Liver (tissue), 9 donors: ENCODE results near the gene GNB1. TPM values are rescaled to one million over a fixed set of nuclear protein-coding genes. Genes with fewer than 3 reads are reported as not detected.

Experiments used
- DNase-seq: peaks from one replicate; pipeline ENCODE4 v3.0.0-alpha.2; 2017; ENCODE audit warnings: low spot score
- H3K27ac ChIP-seq, 2 donors: one replicate each; pipeline ENCODE4 v1.7.0; 2013; ENCODE audit warnings: inconsistent platforms in 2 of 2, low read length in 2 of 2, control low read depth in 1 of 2, low read depth in 1 of 2, mild to moderate bottlenecking in 1 of 2
- H3K27me3 ChIP-seq, 4 donors: one replicate each; pipeline versions ENCODE4 v1.6.1 to v1.7.0; 2013; ENCODE audit warnings: low read length in 3 of 4, inconsistent platforms in 1 of 4, mild to moderate bottlenecking in 1 of 4, moderate library complexity in 1 of 4; ENCODE audit not compliant: control insufficient read depth in 4 of 4, insufficient read depth in 4 of 4
- H3K36me3 ChIP-seq, 4 donors: one replicate each; pipeline versions ENCODE4 v1.6.1 to v1.7.0; 2013; ENCODE audit warnings: low read length in 3 of 4, mild to moderate bottlenecking in 3 of 4, low read depth in 1 of 4, moderate library complexity in 1 of 4; ENCODE audit not compliant: control insufficient read depth in 4 of 4, insufficient read depth in 3 of 4
- H3K4me1 ChIP-seq, 4 donors: one replicate each; pipeline versions ENCODE4 v1.6.1 to v1.7.0; 2013; ENCODE audit warnings: low read length in 3 of 4, mild to moderate bottlenecking in 3 of 4, moderate library complexity in 1 of 4; ENCODE audit not compliant: control insufficient read depth in 4 of 4, insufficient read depth in 4 of 4
- H3K4me3 ChIP-seq, 3 donors: one replicate each; pipeline versions ENCODE4 v1.6.1 to v1.7.0; 2013; ENCODE audit warnings: low read length in 3 of 3, control low read depth in 1 of 3, low read depth in 1 of 3, mild to moderate bottlenecking in 1 of 3
- H3K9ac ChIP-seq, 2 donors: one replicate each; pipeline ENCODE4 v1.7.0; 2013; ENCODE audit warnings: low read length in 2 of 2, mild to moderate bottlenecking in 2 of 2, moderate library complexity in 2 of 2, control low read depth in 1 of 2, low read depth in 1 of 2
- H3K9me3 ChIP-seq, 4 donors: one replicate each; pipeline versions ENCODE4 v1.6.1 to v1.7.0; 2013; ENCODE audit warnings: low read length in 3 of 4; ENCODE audit not compliant: control insufficient read depth in 4 of 4
- EGR1 ChIP-seq, 2 donors: IDR thresholded peaks; 2 replicates each; pipeline ENCODE4 v1.6.1; 2016 to 2018; ENCODE audit warnings: antibody characterized with exemption in 2 of 2, low read depth in 2 of 2
- FOXA1 ChIP-seq: IDR thresholded peaks from 2 replicates; pipeline ENCODE4 v1.6.1; 2016; ENCODE audit warnings: antibody characterized with exemption
- FOXA2 ChIP-seq: IDR thresholded peaks from 2 replicates; pipeline ENCODE4 v1.6.1; 2016; ENCODE audit warnings: antibody characterized with exemption
- GABPA ChIP-seq, 2 donors: IDR thresholded peaks in 1 of 2; conservative IDR thresholded peaks in 1 of 2; 2 replicates each; pipeline ENCODE4 v1.6.1; 2016; ENCODE audit warnings: antibody characterized with exemption in 2 of 2, mild to moderate bottlenecking in 1 of 2, moderate library complexity in 1 of 2
- HNF4A ChIP-seq, 2 donors: conservative IDR thresholded peaks; 2 replicates each; pipeline ENCODE4 v1.6.1; 2016; ENCODE audit warnings: antibody characterized with exemption in 2 of 2, mild to moderate bottlenecking in 2 of 2
- HNF4G ChIP-seq: IDR thresholded peaks from 2 replicates; pipeline ENCODE4 v1.6.1; 2016; ENCODE audit warnings: antibody characterized with exemption
- JUND ChIP-seq, 2 donors: IDR thresholded peaks; 2 replicates each; pipeline ENCODE4 v1.6.1; 2016; ENCODE audit warnings: antibody characterized with exemption in 2 of 2
- NR2F2 ChIP-seq: IDR thresholded peaks from 2 replicates; pipeline ENCODE4 v1.6.1; 2016; ENCODE audit warnings: antibody characterized with exemption
- RAD21 ChIP-seq, 2 donors: IDR thresholded peaks; 2 replicates each; pipeline ENCODE4 v1.6.1; 2016; ENCODE audit warnings: antibody characterized with exemption in 2 of 2, mild to moderate bottlenecking in 2 of 2
- RXRA ChIP-seq, 2 donors: IDR thresholded peaks; 2 replicates each; pipeline ENCODE4 v1.6.1; 2017 to 2018; ENCODE audit warnings: antibody characterized with exemption in 2 of 2, mild to moderate bottlenecking in 1 of 2
- TAF1 ChIP-seq: conservative IDR thresholded peaks from 2 replicates; pipeline ENCODE4 v1.6.1; 2016; ENCODE audit warnings: antibody characterized with exemption, mild to moderate bottlenecking
- YY1 ChIP-seq: IDR thresholded peaks from 2 replicates; pipeline ENCODE4 v1.6.1; 2016; ENCODE audit warnings: antibody characterized with exemption, mild to moderate bottlenecking
- WGBS: extraction: QIAGEN DNeasy Blood & Tissue Kit; methylation state at CpG from one replicate; pipeline ENCODE4 v1.1.7; 2013; 5-methylcytosine and 5-hydroxymethylcytosine counted together
- polyA plus RNA-seq, 2 donors: library from polyadenylated mRNA; stranded (reverse) in 1 of 2; unstranded in 1 of 2; fragments of 200-250 nt in 1 of 2; fragments of >200 nt in 1 of 2; fragmentation: Nextera tagmentation in 1 of 2; extraction: Ambion mirVana in 1 of 2; gene quantifications; one replicate each; pipeline versions ENCODE4 v1.2.1 to v1.2.3, GENCODE V29; 2013 to 2015
- total RNA-seq, 2 donors: library from RNA; depleted of rRNA; stranded (reverse); fragments of >200 nt; gene quantifications; one replicate each; pipeline ENCODE4 v1.2.3, GENCODE V29; 2014
- TF ChIP-seq, protein P1 (sequence below): IDR thresholded peaks from 2 replicates; pipeline ENCODE4 v1.6.1; 2016; ENCODE audit warnings: antibody characterized with exemption
- TF ChIP-seq, protein P2 (sequence below): IDR thresholded peaks from 2 replicates; pipeline ENCODE4 v1.6.1; 2016; ENCODE audit warnings: antibody characterized with exemption
- TF ChIP-seq, protein P3 (sequence below): IDR thresholded peaks from 2 replicates; pipeline ENCODE4 v1.6.1; 2016; ENCODE audit warnings: antibody characterized with exemption, mild to moderate bottlenecking
- TF ChIP-seq, protein P4 (sequence below): IDR thresholded peaks from 2 replicates; pipeline ENCODE4 v1.6.1; 2016; ENCODE audit warnings: antibody characterized with exemption
- donor health status: healthy.
- donor health status: healthy.
- donor health status: healthy.
- donor health status: healthy.
- donor health status: healthy.

Gene GNB1
- total and polyA plus RNA-seq, 4 donors = 22.3 to 68.5 (median 52.7) TPM

DNA sequence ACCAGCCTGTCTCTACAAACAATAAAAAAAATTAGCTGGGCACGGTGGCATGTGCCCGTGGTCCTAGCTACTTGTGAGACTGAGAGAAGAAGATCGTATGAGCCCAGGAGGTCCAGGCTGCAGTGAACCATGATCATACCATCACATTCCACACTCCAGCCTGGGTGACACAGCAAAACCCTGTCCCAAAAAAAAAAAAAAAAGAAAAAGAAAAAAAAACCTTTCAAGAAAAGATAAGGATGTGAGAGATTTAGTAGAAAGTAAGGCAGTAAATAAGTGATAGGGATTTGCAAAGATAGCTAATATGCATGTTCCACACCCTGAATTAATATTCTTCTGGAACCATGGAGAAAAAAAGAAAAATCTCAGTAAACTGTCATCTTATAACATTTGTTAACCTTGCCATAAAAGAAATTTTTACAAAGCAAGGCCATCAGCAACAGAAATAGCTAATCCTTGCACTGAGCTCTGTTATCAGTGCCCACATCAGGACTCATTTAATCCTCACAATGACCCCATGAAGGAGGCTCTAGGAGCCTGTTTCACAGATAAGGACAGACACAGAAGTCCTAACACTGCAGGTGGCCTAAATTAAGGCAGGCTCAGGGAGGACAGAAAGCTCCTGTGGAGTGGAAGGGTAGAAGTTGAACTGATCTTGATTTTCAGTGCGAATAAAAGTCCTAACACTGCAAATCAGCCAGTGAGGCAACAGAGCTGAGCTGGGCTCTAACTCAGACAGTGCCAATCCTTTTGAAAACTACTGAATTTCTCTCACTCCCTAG is 7.6 kb downstream of the GNB1 start:
- H3K4me1 ChIP-seq = peaks cover 6 to 26% (median 24%) of the 10 kb centered on the region in 4 donors
- no peak overlapping the region for H3K9ac ChIP-seq
- TF ChIP-seq NR2F2 = no peak
- TF ChIP-seq, protein P1, sequence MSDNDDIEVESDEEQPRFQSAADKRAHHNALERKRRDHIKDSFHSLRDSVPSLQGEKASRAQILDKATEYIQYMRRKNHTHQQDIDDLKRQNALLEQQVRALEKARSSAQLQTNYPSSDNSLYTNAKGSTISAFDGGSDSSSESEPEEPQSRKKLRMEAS = no peak
- TF ChIP-seq JUND (IDR thresholded peaks at IDR 0.05) = no peak
- TF ChIP-seq EGR1 (IDR thresholded peaks at IDR 0.05; ENCODE audit: low read depth in 2 of 2) = no peak
- no peak for TF ChIP-seq TAF1
- TF ChIP-seq, protein P2, sequence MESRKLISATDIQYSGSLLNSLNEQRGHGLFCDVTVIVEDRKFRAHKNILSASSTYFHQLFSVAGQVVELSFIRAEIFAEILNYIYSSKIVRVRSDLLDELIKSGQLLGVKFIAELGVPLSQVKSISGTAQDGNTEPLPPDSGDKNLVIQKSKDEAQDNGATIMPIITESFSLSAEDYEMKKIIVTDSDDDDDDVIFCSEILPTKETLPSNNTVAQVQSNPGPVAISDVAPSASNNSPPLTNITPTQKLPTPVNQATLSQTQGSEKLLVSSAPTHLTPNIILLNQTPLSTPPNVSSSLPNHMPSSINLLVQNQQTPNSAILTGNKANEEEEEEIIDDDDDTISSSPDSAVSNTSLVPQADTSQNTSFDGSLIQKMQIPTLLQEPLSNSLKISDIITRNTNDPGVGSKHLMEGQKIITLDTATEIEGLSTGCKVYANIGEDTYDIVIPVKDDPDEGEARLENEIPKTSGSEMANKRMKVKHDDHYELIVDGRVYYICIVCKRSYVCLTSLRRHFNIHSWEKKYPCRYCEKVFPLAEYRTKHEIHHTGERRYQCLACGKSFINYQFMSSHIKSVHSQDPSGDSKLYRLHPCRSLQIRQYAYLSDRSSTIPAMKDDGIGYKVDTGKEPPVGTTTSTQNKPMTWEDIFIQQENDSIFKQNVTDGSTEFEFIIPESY = no peak
- TF ChIP-seq GABPA (IDR thresholded peaks at IDR 0.05 in 1 of 2, conservative IDR thresholded peaks at IDR 0.05 in 1 of 2) = no peak
- TF ChIP-seq, protein P3, sequence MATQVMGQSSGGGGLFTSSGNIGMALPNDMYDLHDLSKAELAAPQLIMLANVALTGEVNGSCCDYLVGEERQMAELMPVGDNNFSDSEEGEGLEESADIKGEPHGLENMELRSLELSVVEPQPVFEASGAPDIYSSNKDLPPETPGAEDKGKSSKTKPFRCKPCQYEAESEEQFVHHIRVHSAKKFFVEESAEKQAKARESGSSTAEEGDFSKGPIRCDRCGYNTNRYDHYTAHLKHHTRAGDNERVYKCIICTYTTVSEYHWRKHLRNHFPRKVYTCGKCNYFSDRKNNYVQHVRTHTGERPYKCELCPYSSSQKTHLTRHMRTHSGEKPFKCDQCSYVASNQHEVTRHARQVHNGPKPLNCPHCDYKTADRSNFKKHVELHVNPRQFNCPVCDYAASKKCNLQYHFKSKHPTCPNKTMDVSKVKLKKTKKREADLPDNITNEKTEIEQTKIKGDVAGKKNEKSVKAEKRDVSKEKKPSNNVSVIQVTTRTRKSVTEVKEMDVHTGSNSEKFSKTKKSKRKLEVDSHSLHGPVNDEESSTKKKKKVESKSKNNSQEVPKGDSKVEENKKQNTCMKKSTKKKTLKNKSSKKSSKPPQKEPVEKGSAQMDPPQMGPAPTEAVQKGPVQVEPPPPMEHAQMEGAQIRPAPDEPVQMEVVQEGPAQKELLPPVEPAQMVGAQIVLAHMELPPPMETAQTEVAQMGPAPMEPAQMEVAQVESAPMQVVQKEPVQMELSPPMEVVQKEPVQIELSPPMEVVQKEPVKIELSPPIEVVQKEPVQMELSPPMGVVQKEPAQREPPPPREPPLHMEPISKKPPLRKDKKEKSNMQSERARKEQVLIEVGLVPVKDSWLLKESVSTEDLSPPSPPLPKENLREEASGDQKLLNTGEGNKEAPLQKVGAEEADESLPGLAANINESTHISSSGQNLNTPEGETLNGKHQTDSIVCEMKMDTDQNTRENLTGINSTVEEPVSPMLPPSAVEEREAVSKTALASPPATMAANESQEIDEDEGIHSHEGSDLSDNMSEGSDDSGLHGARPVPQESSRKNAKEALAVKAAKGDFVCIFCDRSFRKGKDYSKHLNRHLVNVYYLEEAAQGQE = no peak
- TF ChIP-seq FOXA1 = no peak
- no peak for TF ChIP-seq RAD21 (IDR thresholded peaks at IDR 0.05)
- TF ChIP-seq, protein P4, sequence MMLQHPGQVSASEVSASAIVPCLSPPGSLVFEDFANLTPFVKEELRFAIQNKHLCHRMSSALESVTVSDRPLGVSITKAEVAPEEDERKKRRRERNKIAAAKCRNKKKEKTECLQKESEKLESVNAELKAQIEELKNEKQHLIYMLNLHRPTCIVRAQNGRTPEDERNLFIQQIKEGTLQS = no peak
- TF ChIP-seq YY1 = no peak
- TF ChIP-seq HNF4G = no peak
- H3K27ac ChIP-seq = no peak overlapping the region
- 62% methylated on average over 4 of the region's 4 CpGs for WGBS
- no peak overlapping the region for H3K4me3 ChIP-seq
- H3K9me3 ChIP-seq = no peaks in the 10 kb centered on the region
- no peak for DNase-seq
- no peaks in the 10 kb centered on the region for H3K27me3 ChIP-seq
- no peaks in the 10 kb centered on the region for H3K36me3 ChIP-seq

DNA sequence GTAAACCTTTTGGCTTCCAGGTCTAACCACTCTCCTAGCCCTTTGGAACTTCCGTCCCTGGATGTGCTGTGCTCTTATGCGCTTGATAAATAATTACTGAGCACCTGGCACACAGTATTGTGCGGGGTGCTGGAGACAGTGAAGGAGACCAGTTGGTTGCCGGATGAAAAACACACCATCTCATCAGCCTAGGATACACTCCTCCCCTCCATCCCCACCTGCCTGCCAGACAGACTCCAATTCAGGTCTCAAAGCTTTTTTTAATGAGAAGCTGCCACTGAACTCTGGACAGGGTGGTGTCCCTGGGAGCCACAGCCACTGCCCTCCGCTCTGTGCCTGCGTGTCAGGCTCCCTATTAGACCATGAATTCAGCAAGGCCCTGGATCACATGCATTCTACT is 9.2 kb downstream of the GNB1 start:
- Histone ChIP-seq H3K4me3 (no peak overlapping the region), H3K27ac (peak overlapping the region; percentile 4 to 10), H3K36me3 (no peaks in the 10 kb centered on the region), H3K27me3 (no peaks in the 10 kb centered on the region), H3K9me3 (no peaks in the 10 kb centered on the region), H3K9ac (no peak overlapping the region), H3K4me1 (peaks cover 6 to 28% (median 22%) of the 10 kb centered on the region in 4 donors)
- TF ChIP-seq, protein P3 = no peak
- TF ChIP-seq RXRA (IDR thresholded peaks at IDR 0.05) (peak; percentile 8), YY1 (no peak), HNF4A (conservative IDR thresholded peaks at IDR 0.05) (peak in 1 of 2 donors; percentile 27), HNF4G (no peak), EGR1 (IDR thresholded peaks at IDR 0.05; ENCODE audit: low read depth in 2 of 2) (no peak), FOXA2 (no peak), NR2F2 (no peak)
- TF ChIP-seq, protein P1 = no peak
- 47% methylated on average over 6 of the region's 6 CpGs for whole genome bisulfite sequencing
- no peak for DNase-seq
